Neural progenitor cell (in vitro differentiated cells): ENCODE results near the gene C15orf40. TPM values are rescaled to one million over a fixed set of nuclear protein-coding genes. Genes with fewer than 3 reads are reported as not detected.

Experiments used
- DNase-seq: peaks from one replicate; pipeline ENCODE4 v3.0.0-alpha.2; 2016; ENCODE audit warnings: low spot score
- H2AFZ ChIP-seq: fragments of 200-600 bp; sonication (generic); replicated peaks from 2 replicates; pipeline ENCODE4 v1.6.1; 2016; ENCODE audit warnings: antibody characterized with exemption
- H3F3A ChIP-seq: fragments of 200-600 bp; sonication (generic); 2 replicates; pipeline ENCODE4 v1.6.1; 2016; ENCODE audit warnings: antibody characterized with exemption, low read depth
- H3K27ac ChIP-seq: fragments of 200-600 bp; sonication (generic); 2 replicates; pipeline ENCODE4 v1.5.1; 2016; ENCODE audit warnings: mild to moderate bottlenecking
- H3K27me3 ChIP-seq: fragments of 200-600 bp; sonication (generic); 2 replicates; pipeline ENCODE4 v1.6.1; 2016; ENCODE audit warnings: mild to moderate bottlenecking, moderate library complexity
- H3K36me3 ChIP-seq: fragments of 200-600 bp; sonication (generic); 2 replicates; pipeline ENCODE4 v1.5.1; 2016
- H3K4me1 ChIP-seq: fragments of 200-600 bp; sonication (generic); 2 replicates; pipeline ENCODE4 v1.6.1; 2016; ENCODE audit warnings: mixed run types
- H3K4me2 ChIP-seq: fragments of 200-600 bp; sonication (generic); 2 replicates; pipeline ENCODE4 v1.6.1; 2016
- H3K4me3 ChIP-seq: fragments of 200-600 bp; sonication (generic); 2 replicates; pipeline ENCODE4 v1.5.1; 2016
- H3K79me2 ChIP-seq: fragments of 200-600 bp; sonication (generic); 2 replicates; pipeline ENCODE4 v1.6.1; 2016; ENCODE audit warnings: low read depth
- H3K9ac ChIP-seq: fragments of 200-600 bp; sonication (generic); 2 replicates; pipeline ENCODE4 v1.6.1; 2016
- H3K9me3 ChIP-seq: fragments of 200-600 bp; sonication (generic); 2 replicates; pipeline ENCODE4 v1.5.1; 2016; ENCODE audit warnings: low read depth
- H4K20me1 ChIP-seq: fragments of 200-600 bp; sonication (generic); 2 replicates; pipeline ENCODE4 v1.6.1; 2016; ENCODE audit warnings: low read depth
- H3K27ac Mint-ChIP-seq: 3 replicates; pipeline ENCODE4 v1.8.0; 2021; ENCODE audit warnings: mixed read lengths
- H3K27me3 Mint-ChIP-seq: 2 replicates; pipeline ENCODE4 v1.8.0; 2022; ENCODE audit warnings: low read depth, mild to moderate bottlenecking, inconsistent platforms, moderate library complexity, mixed read lengths; ENCODE audit not compliant: insufficient read depth
- H3K36me3 Mint-ChIP-seq: 3 replicates; pipeline ENCODE4 v1.8.0; 2021; ENCODE audit warnings: mixed read lengths
- H3K4me1 Mint-ChIP-seq: 3 replicates; pipeline ENCODE4 v1.8.0; 2021; ENCODE audit warnings: mixed read lengths
- H3K4me3 Mint-ChIP-seq: 3 replicates; pipeline ENCODE4 v1.8.0; 2021; ENCODE audit warnings: mild to moderate bottlenecking, moderate library complexity, mixed read lengths
- H3K9me3 Mint-ChIP-seq: 3 replicates; pipeline ENCODE4 v1.8.0; 2020; ENCODE audit warnings: mixed read lengths
- EZH2 ChIP-seq: fragments of 200-600 bp; sonication (generic); IDR thresholded peaks from 2 replicates; pipeline ENCODE4 v1.6.1; 2017; ENCODE audit warnings: antibody characterized with exemption, mild to moderate bottlenecking, moderate library complexity
- EZH2phosphoT487 ChIP-seq: fragments of 200-600 bp; sonication (generic); IDR thresholded peaks from 2 replicates; pipeline ENCODE4 v1.6.1; 2017; ENCODE audit warnings: antibody characterized with exemption
- total RNA-seq: library from RNA; depleted of rRNA; stranded (reverse); fragments of >200 nt; gene quantifications from 2 replicates; pipeline ENCODE4 v1.2.3, GENCODE V29; 2015; ENCODE audit warnings: low replicate concordance
- TF ChIP-seq, protein P1 (sequence below): fragments of 200-600 bp; sonication (generic); IDR thresholded peaks from 2 replicates; pipeline ENCODE4 v1.5.1; 2017; ENCODE audit warnings: antibody characterized with exemption, mild to moderate bottlenecking

The C15orf40 gene
- total RNA-seq, 1 donor from 2014 or later, result 8.1 TPM

DNA sequence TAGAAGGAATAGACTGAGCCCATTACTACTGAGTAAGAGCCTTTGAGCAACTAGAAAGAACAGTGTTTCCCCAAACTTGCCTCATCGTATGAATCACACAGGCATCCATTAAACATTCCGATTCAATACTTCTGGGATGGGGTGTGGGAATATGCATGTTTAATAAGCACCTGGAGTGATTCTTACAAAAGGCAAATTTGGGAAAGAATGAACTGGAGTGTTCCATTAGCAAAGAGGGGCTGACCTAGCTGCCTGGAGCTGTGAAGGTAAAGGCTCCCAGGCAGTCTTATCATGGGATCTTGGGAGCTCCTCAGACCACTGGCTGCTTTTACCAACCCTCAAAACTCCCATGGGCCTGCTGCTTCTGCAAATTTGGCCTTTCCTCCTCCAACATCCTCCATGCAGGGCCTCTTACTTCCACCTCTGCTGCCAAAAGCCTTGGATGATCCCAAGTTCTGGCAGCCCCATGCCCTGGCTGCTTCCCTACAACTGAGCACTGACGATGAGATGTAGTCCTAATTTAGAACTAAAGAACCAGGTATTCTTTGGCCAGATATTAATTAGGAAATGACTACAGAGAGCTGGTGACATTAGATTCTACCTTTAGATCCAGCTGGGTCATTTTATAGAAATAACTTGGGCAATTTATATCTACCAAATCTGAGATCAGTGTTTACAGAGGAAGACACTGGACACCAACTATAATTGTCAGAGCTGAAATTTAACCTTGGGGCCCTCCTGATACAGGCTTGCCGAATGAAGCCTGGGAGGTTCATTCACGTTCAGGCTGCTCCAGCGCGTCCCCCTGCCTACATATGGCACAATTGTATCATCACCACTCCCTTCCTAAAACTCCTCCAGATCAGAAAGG is 47.7 kb downstream of the C15orf40 start:
- Histone ChIP-seq H3F3A (no peaks in the 10 kb centered on the region), H3K9ac (no peak overlapping the region), H3K9me3 (no peaks in the 10 kb centered on the region), H4K20me1 (no peaks in the 10 kb centered on the region), H3K27me3 (no peaks in the 10 kb centered on the region), H3K79me2 (no peaks in the 10 kb centered on the region), H3K4me3 (no peak overlapping the region), H3K36me3 (no peaks in the 10 kb centered on the region), H3K4me2 (no peak overlapping the region), H3K4me1 (peaks cover 8% of the 10 kb centered on the region), H2AFZ (no peak overlapping the region), H3K27ac (no peak overlapping the region)
- Mint-ChIP-seq H3K4me1 (no peaks in the 10 kb centered on the region), H3K27ac (no peak overlapping the region), H3K36me3 (peaks cover 1% of the 10 kb centered on the region), H3K4me3 (no peak overlapping the region), H3K9me3 (no peaks in the 10 kb centered on the region), H3K27me3 (no peaks in the 10 kb centered on the region)
- TF ChIP-seq EZH2, result no peak
- TF ChIP-seq, protein P1, sequence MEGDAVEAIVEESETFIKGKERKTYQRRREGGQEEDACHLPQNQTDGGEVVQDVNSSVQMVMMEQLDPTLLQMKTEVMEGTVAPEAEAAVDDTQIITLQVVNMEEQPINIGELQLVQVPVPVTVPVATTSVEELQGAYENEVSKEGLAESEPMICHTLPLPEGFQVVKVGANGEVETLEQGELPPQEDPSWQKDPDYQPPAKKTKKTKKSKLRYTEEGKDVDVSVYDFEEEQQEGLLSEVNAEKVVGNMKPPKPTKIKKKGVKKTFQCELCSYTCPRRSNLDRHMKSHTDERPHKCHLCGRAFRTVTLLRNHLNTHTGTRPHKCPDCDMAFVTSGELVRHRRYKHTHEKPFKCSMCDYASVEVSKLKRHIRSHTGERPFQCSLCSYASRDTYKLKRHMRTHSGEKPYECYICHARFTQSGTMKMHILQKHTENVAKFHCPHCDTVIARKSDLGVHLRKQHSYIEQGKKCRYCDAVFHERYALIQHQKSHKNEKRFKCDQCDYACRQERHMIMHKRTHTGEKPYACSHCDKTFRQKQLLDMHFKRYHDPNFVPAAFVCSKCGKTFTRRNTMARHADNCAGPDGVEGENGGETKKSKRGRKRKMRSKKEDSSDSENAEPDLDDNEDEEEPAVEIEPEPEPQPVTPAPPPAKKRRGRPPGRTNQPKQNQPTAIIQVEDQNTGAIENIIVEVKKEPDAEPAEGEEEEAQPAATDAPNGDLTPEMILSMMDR, result no peak
- no peak for TF ChIP-seq EZH2phosphoT487
- no peak for DNase-seq

DNA sequence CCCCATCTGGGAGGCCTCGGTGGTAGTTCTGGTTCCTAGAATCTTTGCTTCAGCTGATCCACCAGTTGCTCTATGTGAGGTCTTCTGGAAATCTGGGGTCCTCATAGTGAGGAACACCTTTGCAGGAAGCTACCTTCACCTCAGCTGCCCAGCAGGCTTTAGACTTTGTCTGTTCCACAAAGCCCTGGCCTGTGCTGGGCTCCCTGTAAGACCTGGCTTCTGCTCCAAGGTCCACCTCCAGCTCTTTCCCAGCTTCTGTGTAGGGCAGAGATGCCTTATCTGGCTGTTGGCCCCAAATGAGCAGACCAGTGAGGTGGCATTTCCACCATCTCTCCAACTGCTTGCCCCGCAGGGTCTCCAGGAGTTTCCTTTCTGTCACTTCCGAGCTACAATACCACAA is 50.7 kb downstream of the C15orf40 start:
- peaks cover 8% of the 10 kb centered on the region for H3K4me1 ChIP-seq
- H3K79me2 ChIP-seq, result no peaks in the 10 kb centered on the region
- H2AFZ ChIP-seq, result no peak overlapping the region
- H3K27me3 ChIP-seq, result no peaks in the 10 kb centered on the region
- H3K36me3 ChIP-seq, result no peaks in the 10 kb centered on the region
- no peaks in the 10 kb centered on the region for H3K4me1 Mint-ChIP-seq
- no peak overlapping the region for H3K4me3 Mint-ChIP-seq
- H3K27ac ChIP-seq, result no peak overlapping the region
- no peak overlapping the region for H3K4me3 ChIP-seq
- no peak overlapping the region for H3K9ac ChIP-seq
- H3K9me3 Mint-ChIP-seq, result no peaks in the 10 kb centered on the region
- no peak overlapping the region for H3K27ac Mint-ChIP-seq
- H4K20me1 ChIP-seq, result no peaks in the 10 kb centered on the region
- no peaks in the 10 kb centered on the region for H3K27me3 Mint-ChIP-seq
- H3K36me3 Mint-ChIP-seq, result peaks cover 5% of the 10 kb centered on the region
- DNase-seq, result no peak
- no peaks in the 10 kb centered on the region for H3K9me3 ChIP-seq
- no peaks in the 10 kb centered on the region for H3F3A ChIP-seq
- no peak overlapping the region for H3K4me2 ChIP-seq
- TF ChIP-seq, protein P1, result no peak
- no peak for TF ChIP-seq EZH2
- no peak for TF ChIP-seq EZH2phosphoT487

DNA sequence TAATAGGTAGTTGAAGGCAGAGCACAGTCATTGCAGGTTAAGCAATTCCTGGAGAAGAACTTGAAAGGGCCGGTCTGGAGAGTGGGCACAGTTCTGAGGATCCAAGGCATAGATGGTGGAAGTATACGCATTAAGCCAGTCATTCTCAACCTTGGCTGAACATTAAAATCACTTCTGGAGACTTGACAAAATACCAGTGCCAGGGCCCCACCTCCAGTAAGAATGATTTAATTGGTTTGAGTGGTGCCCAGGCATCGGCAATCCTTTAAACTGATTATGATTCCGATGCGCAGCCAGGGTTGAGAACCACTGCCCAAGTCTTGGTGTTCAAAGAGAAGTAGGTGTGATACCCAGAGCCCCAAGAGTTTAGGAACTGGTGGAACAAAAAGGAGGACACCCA is 52.0 kb downstream of the C15orf40 start:
- peaks cover 5% of the 10 kb centered on the region for H3K36me3 Mint-ChIP-seq
- H3K27me3 Mint-ChIP-seq, result no peaks in the 10 kb centered on the region
- Histone ChIP-seq H3K4me1 (peaks cover 8% of the 10 kb centered on the region), H3K9me3 (no peaks in the 10 kb centered on the region), H3K4me2 (no peak overlapping the region), H3K9ac (no peak overlapping the region), H2AFZ (no peak overlapping the region), H4K20me1 (no peaks in the 10 kb centered on the region), H3K4me3 (no peak overlapping the region), H3K79me2 (no peaks in the 10 kb centered on the region), H3F3A (no peaks in the 10 kb centered on the region), H3K27ac (no peak overlapping the region), H3K27me3 (no peaks in the 10 kb centered on the region), H3K36me3 (no peaks in the 10 kb centered on the region)
- H3K4me1 Mint-ChIP-seq, result no peaks in the 10 kb centered on the region
- no peak for DNase-seq
- TF ChIP-seq EZH2 (no peak), EZH2phosphoT487 (no peak)
- TF ChIP-seq, protein P1, result no peak
- H3K4me3 Mint-ChIP-seq, result no peak overlapping the region
- no peaks in the 10 kb centered on the region for H3K9me3 Mint-ChIP-seq
- H3K27ac Mint-ChIP-seq, result no peak overlapping the region
